ENCODE data around the gene TSPAN5.
A peak's percentile ranks its signal among the peaks of the same experiment; 100 is the strongest.
"Not testable (repeated sequence)": the region's sequence is repeated elsewhere in the genome, so short reads cannot be mapped to it uniquely, and the experiment has no call there.

TSPAN5 gene

GRCh38 chr4:98496152-98496845 lies 162.1 kb downstream of the TSPAN5 start:
- no peak for DNase-seq (ENCODE audit: low read depth)

- DNase-seq (ENCODE audit: low read depth), result no peak
Observed at GRCh38 chr4:98493296-98493695, 165.1 kb downstream of the TSPAN5 start.

- no peak for DNase-seq (ENCODE audit: low read depth)
Observed at GRCh38 chr4:98491899-98492559, 166.4 kb downstream of the TSPAN5 start.

GRCh38 chr4:98490251-98490650 lies 168.2 kb downstream of the TSPAN5 start:
- no peak for DNase-seq (ENCODE audit: low read depth)

GRCh38 chr4:98485816-98486345 lies 172.5 kb downstream of the TSPAN5 start:
- DNase-seq (ENCODE audit: low read depth), result no peak

- DNase-seq (ENCODE audit: low read depth), result no peak
Observed at GRCh38 chr4:98484031-98484430, 174.4 kb downstream of the TSPAN5 start.

- no peak for DNase-seq (ENCODE audit: low read depth)
Observed at GRCh38 chr4:98482847-98483806, 175.3 kb downstream of the TSPAN5 start.

GRCh38 chr4:98482503-98482846 lies 175.9 kb downstream of the TSPAN5 start:
- DNase-seq (ENCODE audit: low read depth), result no peak

GRCh38 chr4:98481167-98481566 lies 177.2 kb downstream of the TSPAN5 start:
- no peak for DNase-seq (ENCODE audit: low read depth)

- DNase-seq (ENCODE audit: low read depth), result no peak
Observed at GRCh38 chr4:98480535-98480934, 177.9 kb downstream of the TSPAN5 start.

GRCh38 chr4:98479590-98479989 lies 178.8 kb downstream of the TSPAN5 start:
- not testable (repeated sequence) for DNase-seq (ENCODE audit: low read depth)

- DNase-seq (ENCODE audit: low read depth), result no peak
Observed at GRCh38 chr4:98476891-98477290, 181.5 kb downstream of the TSPAN5 start.

GRCh38 chr4:98474408-98474844 lies 184.0 kb downstream of the TSPAN5 start:
- DNase-seq (ENCODE audit: low read depth), result no peak

GRCh38 chr4:98473046-98473445 lies 185.4 kb downstream of the TSPAN5 start:
- no peak for DNase-seq (ENCODE audit: low read depth)

- DNase-seq (ENCODE audit: low read depth), result peak; percentile 53
Observed at GRCh38 chr4:98470831-98471230, 187.6 kb downstream of the TSPAN5 start.

- no peak for DNase-seq (ENCODE audit: low read depth)
Observed at GRCh38 chr4:98470366-98470765, 188.0 kb downstream of the TSPAN5 start.

GRCh38 chr4:98469771-98470170 lies 188.6 kb downstream of the TSPAN5 start:
- no peak for DNase-seq (ENCODE audit: low read depth)

- DNase-seq (ENCODE audit: low read depth), result no peak
Observed at GRCh38 chr4:98468709-98469108, 189.7 kb downstream of the TSPAN5 start.

- DNase-seq (ENCODE audit: low read depth), result peak; percentile 45
Observed at GRCh38 chr4:98467627-98468072, 190.8 kb downstream of the TSPAN5 start.

GRCh38 chr4:98466868-98467599 lies 191.4 kb downstream of the TSPAN5 start:
- no peak for DNase-seq (ENCODE audit: low read depth)

- DNase-seq (ENCODE audit: low read depth), result no peak
Observed at GRCh38 chr4:98462487-98462886, 195.9 kb downstream of the TSPAN5 start.
